Activated CD8-positive, alpha-beta memory T cell treated with anti-CD3 and anti-CD28 coated beads for 36 hours (primary cell): ENCODE measurements around the gene CLASP1. TPM values are rescaled to one million over a fixed set of nuclear protein-coding genes. Genes with fewer than 3 reads are reported as not detected.

Source experiments
- CTCF ChIA-PET: fragments of 350-600 bp; sonication (Branson Sonifier 250); formaldehyde crosslinking; loops from one replicate; lab custom pipeline; 2021; ENCODE audit warnings: antibody characterized with exemption; lab: Charles Lee
- POLR2A ChIA-PET: fragments of 350-600 bp; sonication (Branson Sonifier 250); formaldehyde crosslinking; loops from one replicate; lab custom pipeline; 2021; ENCODE audit warnings: antibody characterized with exemption; lab: Charles Lee
- total RNA-seq, 2 experiments: library from RNA; stranded (reverse); gene quantifications; one replicate each; pipeline ENCODE4 v1.2.3, GENCODE V29; 2021

Gene CLASP1
- total RNA-seq, 2 experiments from 2014 or later, result 63.0 to 67.4 TPM

GRCh38 chr2:121530212-121530705 is 119.0 kb downstream of the CLASP1 start:
- ChIA-PET CTCF (interaction anchor here (0.7 to 1.8 kb wide), 8 partner anchors 10 to 192 kb away, joined by 3 to 7 read pairs (median 3); no protein-coding TSS in a partner anchor), POLR2A (interaction anchor here (0.6 to 5.6 kb wide), 13 partner anchors 13 to 224 kb away, joined by 3 to 70 read pairs (median 5); partner anchors contain the start of genes CLASP1 and NIFK)

DNA sequence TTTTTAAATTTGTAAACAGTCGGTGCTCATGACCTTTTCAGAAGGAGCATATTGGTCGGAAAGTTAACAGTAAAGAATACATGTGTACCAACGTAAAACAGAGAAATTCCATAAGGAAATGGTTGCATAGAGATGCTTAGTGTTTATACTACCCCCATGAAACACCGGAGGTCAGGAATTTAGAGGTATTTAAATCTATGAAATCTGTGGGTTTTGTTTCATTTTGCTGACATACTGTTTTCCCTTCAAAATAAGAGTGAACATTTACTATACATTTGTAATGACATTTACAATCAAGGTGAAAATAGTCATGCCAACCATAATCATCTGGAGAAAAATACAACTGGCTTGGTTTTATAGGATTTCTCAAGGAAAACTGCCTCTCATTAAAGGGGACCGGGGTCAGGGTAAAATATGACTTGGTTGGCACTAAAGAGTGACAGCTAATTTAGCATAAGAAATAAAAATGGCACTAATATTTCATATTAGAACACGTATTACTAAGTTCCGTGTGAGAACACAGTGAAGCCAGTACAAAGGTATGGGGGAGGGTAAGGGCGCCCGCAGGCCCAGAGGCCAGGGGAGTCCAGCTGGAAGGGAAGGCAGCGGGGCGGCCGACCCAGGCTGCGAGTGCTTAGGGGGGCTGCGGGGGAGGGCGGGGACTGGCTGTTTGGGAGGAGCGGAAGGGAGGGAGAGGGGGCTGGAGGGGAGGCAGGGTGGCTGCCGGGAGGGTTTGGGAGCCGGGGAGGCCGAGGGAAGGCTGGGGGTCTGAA is 119.6 kb downstream of the CLASP1 start:
- ChIA-PET CTCF (interaction anchor here (0.7 to 1.8 kb wide), 4 partner anchors 70 to 170 kb away, joined by 3 to 7 read pairs (median 4); no protein-coding TSS in a partner anchor), POLR2A (interaction anchor here (0.9 to 5.6 kb wide), 5 partner anchors 54 to 207 kb away, joined by 3 to 70 read pairs (median 28); partner anchors contain the start of genes CLASP1 and NIFK)

GRCh38 chr2:121527009-121527682 is 122.1 kb downstream of the CLASP1 start:
- CTCF ChIA-PET, result interaction anchor here (0.6 to 1.4 kb wide), 2 partner anchors 22 to 191 kb away, joined by 4 to 5 read pairs; no protein-coding TSS in a partner anchor

GRCh38 chr2:121524685-121525425 is 124.4 kb downstream of the CLASP1 start:
- CTCF ChIA-PET, result no interaction called here

More at GRCh38 chr2:121527009-121527682, 122.1 kb downstream of the CLASP1 start:
- POLR2A ChIA-PET, result interaction anchor here (0.8 to 5.6 kb wide), 2 partner anchors 122 to 194 kb away, joined by 4 to 70 read pairs; partner anchors contain the start of gene CLASP1

GRCh38 chr2:121521359-121521758 is 127.9 kb downstream of the CLASP1 start:
- CTCF ChIA-PET, result interaction anchor here (0.7 kb wide), 2 partner anchors 101 to 290 kb away, joined by 3 read pairs; no protein-coding TSS in a partner anchor
- POLR2A ChIA-PET, result interaction anchor here (0.6 kb wide), 1 partner anchor 52 kb away, joined by 6 read pairs; no protein-coding TSS in a partner anchor

More at GRCh38 chr2:121524685-121525425, 124.4 kb downstream of the CLASP1 start:
- POLR2A ChIA-PET, result no interaction called here

- CTCF ChIA-PET, result interaction anchor here (0.7 kb wide), 1 partner anchor 102 kb away, joined by 3 read pairs; no protein-coding TSS in a partner anchor
- POLR2A ChIA-PET, result interaction anchor here (0.6 kb wide), 1 partner anchor 51 kb away, joined by 6 read pairs; no protein-coding TSS in a partner anchor
These were observed 128.6 kb downstream of the CLASP1 start for GRCh38 chr2:121520641-121520994.

GRCh38 chr2:121519732-121520640 is 129.3 kb downstream of the CLASP1 start:
- CTCF ChIA-PET, result interaction anchor here (0.6 kb wide), 1 partner anchor 200 kb away, joined by 4 read pairs; no protein-coding TSS in a partner anchor
- POLR2A ChIA-PET, result no interaction called here

GRCh38 chr2:121519153-121519552 is 130.1 kb downstream of the CLASP1 start:
- ChIA-PET CTCF (interaction anchor here (0.6 kb wide), 1 partner anchor 201 kb away, joined by 4 read pairs; no protein-coding TSS in a partner anchor), POLR2A (no interaction called here)

GRCh38 chr2:121513597-121514333 is 135.5 kb downstream of the CLASP1 start:
- ChIA-PET CTCF (no interaction called here), POLR2A (no interaction called here)

- POLR2A ChIA-PET, result no interaction called here
- CTCF ChIA-PET, result no interaction called here
These were observed 138.4 kb downstream of the CLASP1 start for GRCh38 chr2:121510857-121511256.

DNA sequence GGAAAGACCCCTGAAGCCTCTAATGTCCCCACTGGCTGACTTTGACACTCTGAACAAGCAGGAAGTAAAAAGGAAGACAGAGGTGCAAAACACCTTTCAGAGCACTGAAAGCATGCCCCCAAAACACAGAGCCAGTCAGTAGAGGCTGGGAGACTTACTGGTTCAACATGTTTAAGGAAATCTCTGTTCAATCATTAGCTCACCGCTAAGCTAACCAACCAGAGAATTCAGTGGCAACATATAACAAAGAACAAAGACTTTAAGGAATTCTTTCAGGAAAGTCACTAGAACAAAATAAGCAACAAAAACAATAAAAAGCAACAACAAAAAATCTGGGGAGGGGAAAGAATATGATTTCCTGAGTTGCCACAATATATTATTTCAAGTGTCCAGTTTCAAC is 142.6 kb downstream of the CLASP1 start:
- POLR2A ChIA-PET, result no interaction called here
- CTCF ChIA-PET, result no interaction called here

DNA sequence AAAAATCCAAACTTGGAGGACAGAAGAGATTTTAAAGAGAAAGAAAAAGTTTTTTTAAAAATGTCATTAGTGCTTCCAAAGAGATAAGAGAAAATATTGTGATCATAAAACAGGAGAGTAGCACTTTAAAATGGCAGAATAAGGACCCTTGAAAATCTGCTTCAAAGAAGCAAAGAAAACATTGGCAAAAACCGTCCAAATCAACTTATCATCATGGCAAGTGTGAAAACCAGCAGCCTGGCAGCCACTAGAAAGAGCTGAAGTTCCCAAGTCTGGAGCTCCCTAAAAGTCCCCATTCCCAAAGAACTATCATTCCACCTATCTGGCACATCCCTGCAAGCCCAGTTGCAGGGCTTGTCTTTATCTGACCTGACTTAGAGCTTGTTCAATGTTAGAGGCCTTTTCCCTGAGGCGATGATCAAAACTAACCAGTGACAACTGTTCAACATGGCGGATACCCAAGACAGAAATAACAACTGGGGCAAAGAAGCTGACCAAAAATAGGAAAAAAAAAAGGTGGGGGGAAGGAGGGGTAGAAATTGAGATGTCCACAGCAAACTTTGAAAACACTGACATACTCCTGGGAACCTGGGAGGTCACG is 143.2 kb downstream of the CLASP1 start:
- POLR2A ChIA-PET, result interaction anchor here (0.7 kb wide), 1 partner anchor 25 kb away, joined by 5 read pairs; the partner anchor contains the start of gene RNU4ATAC

GRCh38 chr2:121505005-121505404 is 144.3 kb downstream of the CLASP1 start:
- ChIA-PET CTCF (no interaction called here), POLR2A (no interaction called here)

More for the DNA sequence above, 143.2 kb downstream of the CLASP1 start:
- CTCF ChIA-PET, result no interaction called here

GRCh38 chr2:121504316-121504715 is 144.9 kb downstream of the CLASP1 start:
- POLR2A ChIA-PET, result no interaction called here

GRCh38 chr2:121502781-121503180 is 146.5 kb downstream of the CLASP1 start:
- CTCF ChIA-PET, result no interaction called here
- POLR2A ChIA-PET, result no interaction called here

More at GRCh38 chr2:121504316-121504715, 144.9 kb downstream of the CLASP1 start:
- CTCF ChIA-PET, result no interaction called here

- ChIA-PET CTCF (no interaction called here), POLR2A (no interaction called here)
These were observed 147.0 kb downstream of the CLASP1 start for GRCh38 chr2:121502246-121502645.
